Chondrocyte (in vitro differentiated cells): ENCODE results near the gene CDC14B. TPM values are rescaled to one million over a fixed set of nuclear protein-coding genes. Genes with fewer than 3 reads are reported as not detected.

Experiments used
- DNase-seq: peaks from one replicate; pipeline ENCODE4 v3.0.0; 2021; ENCODE audit warnings: mixed read lengths, low spot score
- H3K27ac Mint-ChIP-seq: one replicate; pipeline ENCODE4 v1.8.0; 2021; ENCODE audit warnings: mild to moderate bottlenecking, moderate library complexity, mixed read lengths; ENCODE audit not compliant: unreplicated experiment
- H3K27me3 Mint-ChIP-seq: 2 replicates; pipeline ENCODE4 v1.8.0; 2021; ENCODE audit warnings: low read depth, mixed read lengths
- H3K36me3 Mint-ChIP-seq: 2 replicates; pipeline ENCODE4 v1.8.0; 2021; ENCODE audit warnings: low read depth, mixed read lengths
- H3K4me1 Mint-ChIP-seq: 2 replicates; pipeline ENCODE4 v1.8.0; 2021; ENCODE audit warnings: low read depth, mild to moderate bottlenecking, mixed read lengths
- H3K4me3 Mint-ChIP-seq: one replicate; pipeline ENCODE4 v1.8.0; 2021; ENCODE audit warnings: mild to moderate bottlenecking, moderate library complexity, mixed read lengths; ENCODE audit not compliant: unreplicated experiment
- H3K9me3 Mint-ChIP-seq: 2 replicates; pipeline ENCODE4 v1.8.0; 2021; ENCODE audit warnings: low read depth, mixed read lengths
- CTCF ChIP-seq: fragments of 200-600 bp; sonication (generic); IDR thresholded peaks from 2 replicates; pipeline ENCODE4 v1.5.0; 2021; ENCODE audit warnings: antibody characterized with exemption, mild to moderate bottlenecking, moderate library complexity
- total RNA-seq: library from RNA; stranded (reverse); gene quantifications from 3 replicates; pipeline ENCODE4 v1.2.1, GENCODE V29; 2021

The CDC14B gene
- total RNA-seq, 1 donor from 2014 or later, result 15.5 TPM

DNA sequence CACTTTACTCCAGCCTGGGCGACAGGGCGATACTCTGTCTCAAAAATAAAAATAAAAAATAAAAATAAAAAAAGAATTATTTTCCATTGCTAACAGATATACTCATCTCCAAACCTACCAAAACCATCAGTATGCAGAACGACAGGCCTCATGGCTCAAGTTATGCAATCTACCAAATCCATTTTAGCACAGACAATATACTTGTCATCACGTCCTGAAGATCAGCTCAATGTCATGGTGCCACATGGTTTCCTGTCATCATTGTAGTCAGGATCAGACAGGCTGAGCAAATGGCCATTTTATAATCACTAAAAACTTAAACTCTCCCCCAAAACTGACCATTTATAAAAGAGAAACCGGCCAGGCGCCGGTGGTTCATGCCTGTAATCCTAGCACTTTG, 100.5 kb downstream of the CDC14B start:
- Mint-ChIP-seq H3K9me3 (no peaks in the 10 kb centered on the region), H3K27me3 (no peaks in the 10 kb centered on the region), H3K4me1 (peaks cover 43% of the 10 kb centered on the region), H3K4me3 (no peak overlapping the region), H3K36me3 (peaks cover 6% of the 10 kb centered on the region), H3K27ac (no peak overlapping the region)
- TF ChIP-seq CTCF, result no peak
- DNase-seq, result no peak

DNA sequence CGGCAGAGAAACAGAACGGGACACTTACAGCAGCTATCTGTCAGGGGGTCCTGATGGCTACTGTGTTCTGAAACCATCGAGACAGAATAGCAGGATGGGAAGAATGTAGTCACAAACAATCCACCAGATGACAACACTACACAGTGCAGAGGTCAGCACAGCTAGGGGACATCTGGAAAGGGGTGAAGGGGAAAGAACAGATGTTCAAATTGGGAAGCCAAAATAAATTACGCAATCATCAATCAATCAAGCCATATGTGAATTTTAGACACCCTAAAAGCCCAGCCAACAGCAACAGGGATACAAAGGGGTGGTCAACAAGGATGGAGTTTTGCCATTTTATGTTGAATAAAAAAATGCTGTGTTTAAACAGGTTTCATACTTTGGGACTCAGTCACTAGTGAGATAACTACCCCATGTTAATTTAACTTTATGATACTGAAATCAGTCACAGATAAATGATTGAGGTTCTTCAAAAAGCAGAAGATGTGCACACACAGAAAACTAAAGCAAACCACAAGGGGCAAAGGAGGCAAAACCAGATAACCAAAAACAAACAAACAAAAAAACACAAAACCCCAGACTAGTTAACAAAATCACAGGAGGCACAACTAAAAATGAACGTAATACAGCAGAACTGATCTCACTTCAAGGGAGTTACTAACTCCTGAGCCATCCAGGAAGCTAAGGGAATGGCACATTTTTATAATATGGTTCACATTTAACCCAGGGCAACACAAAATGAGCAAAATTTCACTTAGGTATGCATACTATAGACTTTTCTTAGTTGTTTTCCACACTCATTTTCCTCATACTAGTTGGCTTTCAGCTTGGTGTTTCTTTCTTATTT, 103.8 kb downstream of the CDC14B start:
- H3K27ac Mint-ChIP-seq, result peak overlapping the region; percentile 90
- no peaks in the 10 kb centered on the region for H3K9me3 Mint-ChIP-seq
- H3K4me1 Mint-ChIP-seq, result peaks cover 43% of the 10 kb centered on the region
- TF ChIP-seq CTCF, result no peak
- no peak for DNase-seq
- H3K36me3 Mint-ChIP-seq, result peaks cover 3% of the 10 kb centered on the region
- H3K27me3 Mint-ChIP-seq, result no peaks in the 10 kb centered on the region
- H3K4me3 Mint-ChIP-seq, result no peak overlapping the region

DNA sequence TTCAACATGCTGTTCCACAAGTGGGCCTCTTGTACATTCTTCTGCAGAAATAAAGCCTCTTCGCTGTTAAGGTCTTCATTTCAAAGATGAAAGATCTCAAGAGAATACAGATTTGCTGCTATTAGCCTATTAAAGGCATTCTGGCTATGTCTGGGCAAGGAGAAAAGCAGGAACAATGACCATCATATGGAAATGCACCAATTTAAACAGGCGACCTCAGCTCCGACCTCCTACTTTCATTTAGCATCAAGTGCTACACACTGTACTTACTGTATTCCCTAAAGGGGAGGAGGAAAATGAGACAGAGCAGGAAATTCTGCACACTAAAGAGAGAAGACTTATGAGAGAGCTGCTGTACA, 104.9 kb downstream of the CDC14B start:
- no peaks in the 10 kb centered on the region for H3K9me3 Mint-ChIP-seq
- no peak for DNase-seq
- peaks cover 40% of the 10 kb centered on the region for H3K4me1 Mint-ChIP-seq
- no peaks in the 10 kb centered on the region for H3K27me3 Mint-ChIP-seq
- H3K4me3 Mint-ChIP-seq, result no peak overlapping the region
- peaks cover 3% of the 10 kb centered on the region for H3K36me3 Mint-ChIP-seq
- no peak for TF ChIP-seq CTCF
- peak overlapping the region; percentile 86 for H3K27ac Mint-ChIP-seq

- Mint-ChIP-seq H3K4me3 (no peak overlapping the region), H3K36me3 (peaks cover 3% of the 10 kb centered on the region), H3K9me3 (no peaks in the 10 kb centered on the region), H3K27ac (peak overlapping the region; percentile 86), H3K27me3 (no peaks in the 10 kb centered on the region), H3K4me1 (peaks cover 38% of the 10 kb centered on the region)
- no peak for TF ChIP-seq CTCF
- DNase-seq, result no peak
Observed at GRCh38 chr9:96514108-96514799, 105.4 kb downstream of the CDC14B start.

DNA sequence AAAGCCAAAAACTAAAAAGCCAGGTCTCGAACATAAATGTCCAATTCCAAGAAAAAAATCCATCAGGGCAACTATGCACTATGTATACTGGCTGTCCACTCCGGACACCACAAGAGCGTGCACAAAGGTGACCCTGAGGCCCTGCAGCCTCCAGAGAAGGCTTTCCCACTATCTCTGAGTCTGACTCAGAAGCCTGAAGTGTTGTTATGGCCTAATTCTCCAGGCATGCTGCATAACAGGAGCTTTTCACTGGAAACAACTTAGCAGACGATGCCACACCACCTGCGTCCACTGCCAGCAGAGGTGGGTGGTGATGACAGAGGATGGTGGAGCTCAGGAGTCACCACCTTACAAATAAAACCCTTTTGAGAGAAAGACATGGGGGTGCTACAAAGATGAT, 106.0 kb downstream of the CDC14B start:
- Mint-ChIP-seq H3K27me3 (no peaks in the 10 kb centered on the region), H3K9me3 (no peaks in the 10 kb centered on the region), H3K36me3 (peaks cover 9% of the 10 kb centered on the region), H3K4me1 (peaks cover 38% of the 10 kb centered on the region), H3K4me3 (no peak overlapping the region), H3K27ac (peak overlapping the region; percentile 86)
- no peak for DNase-seq
- no peak for TF ChIP-seq CTCF
